GM21529 (cell line): ENCODE measurements around the gene GJB5.

Experiments
- ATAC-seq: cut with Tn5 transposase; IDR thresholded peaks from one replicate; pipeline ENCODE4 v1.9.1; 2021; ENCODE audit not compliant: unreplicated experiment

The GJB5 gene

DNA sequence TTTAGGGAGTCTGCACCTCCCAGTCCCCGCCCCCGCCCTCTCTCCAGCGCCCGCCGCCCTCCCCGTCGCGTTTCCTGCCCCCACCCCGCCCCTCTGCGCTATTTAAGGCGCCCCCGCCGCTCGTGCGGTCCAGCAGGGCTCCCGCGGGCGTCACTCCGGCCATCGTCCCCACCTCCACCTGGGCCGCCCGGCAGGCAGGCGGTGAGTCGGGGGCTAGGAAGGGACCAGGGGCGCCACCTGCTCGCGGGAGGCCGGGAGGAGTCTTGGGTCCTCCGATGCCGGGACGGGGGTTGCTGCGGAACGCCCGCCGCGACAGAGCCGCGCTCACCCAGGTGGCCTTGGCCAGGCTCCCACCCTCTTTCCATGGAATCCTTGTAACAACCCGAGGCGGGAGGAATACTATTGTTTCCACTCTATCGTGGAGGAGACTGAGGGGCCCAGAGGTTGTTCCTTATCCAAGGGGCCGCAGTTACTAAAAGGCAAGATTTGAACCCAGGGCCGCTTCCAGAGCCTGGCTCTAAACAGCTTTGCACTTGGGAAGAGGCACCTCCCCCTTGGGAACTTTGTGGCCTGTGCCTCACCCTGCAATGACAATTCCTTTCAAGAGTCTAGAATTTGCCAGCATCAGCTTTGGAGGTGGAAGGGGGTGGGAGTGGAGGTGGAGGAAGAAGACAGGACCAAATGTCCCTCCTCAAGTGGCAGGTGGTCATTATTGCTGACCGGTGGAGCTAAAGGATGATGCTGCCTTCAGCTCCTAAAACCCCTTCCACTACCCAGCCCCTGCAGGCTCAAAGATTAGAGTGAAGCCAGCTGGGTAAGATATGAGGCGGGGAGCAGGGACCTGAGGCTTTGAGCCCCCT lies 38.3 kb downstream of the GJB5 start, which contains the start of gene GJA4:
Gene GJA4 (plus strand): TSS at position 132 of the 860 bp plus-strand sequence. CDS start 1,215 bp downstream, outside the sequence.
- ATAC-seq: no peak

DNA sequence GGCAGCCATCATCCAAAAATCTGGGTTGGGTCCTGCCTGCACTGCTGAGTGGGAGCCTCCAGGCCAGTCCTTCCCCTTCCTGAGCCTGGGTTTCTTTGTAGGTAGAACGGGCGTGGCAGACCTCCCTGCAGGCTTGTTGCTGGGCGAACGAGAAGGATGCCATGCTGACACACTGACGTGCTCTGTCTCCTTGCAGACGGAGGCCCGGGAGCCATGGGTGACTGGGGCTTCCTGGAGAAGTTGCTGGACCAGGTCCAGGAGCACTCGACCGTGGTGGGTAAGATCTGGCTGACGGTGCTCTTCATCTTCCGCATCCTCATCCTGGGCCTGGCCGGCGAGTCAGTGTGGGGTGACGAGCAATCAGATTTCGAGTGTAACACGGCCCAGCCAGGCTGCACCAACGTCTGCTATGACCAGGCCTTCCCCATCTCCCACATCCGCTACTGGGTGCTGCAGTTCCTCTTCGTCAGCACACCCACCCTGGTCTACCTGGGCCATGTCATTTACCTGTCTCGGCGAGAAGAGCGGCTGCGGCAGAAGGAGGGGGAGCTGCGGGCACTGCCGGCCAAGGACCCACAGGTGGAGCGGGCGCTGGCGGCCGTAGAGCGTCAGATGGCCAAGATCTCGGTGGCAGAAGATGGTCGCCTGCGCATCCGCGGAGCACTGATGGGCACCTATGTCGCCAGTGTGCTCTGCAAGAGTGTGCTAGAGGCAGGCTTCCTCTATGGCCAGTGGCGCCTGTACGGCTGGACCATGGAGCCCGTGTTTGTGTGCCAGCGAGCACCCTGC lies 39.3 kb downstream of the GJB5 start:
- ATAC-seq: no peak

- no peak for ATAC-seq
Measured at GRCh38 chr1:34794790-34795180, 39.9 kb downstream of the GJB5 start.

DNA sequence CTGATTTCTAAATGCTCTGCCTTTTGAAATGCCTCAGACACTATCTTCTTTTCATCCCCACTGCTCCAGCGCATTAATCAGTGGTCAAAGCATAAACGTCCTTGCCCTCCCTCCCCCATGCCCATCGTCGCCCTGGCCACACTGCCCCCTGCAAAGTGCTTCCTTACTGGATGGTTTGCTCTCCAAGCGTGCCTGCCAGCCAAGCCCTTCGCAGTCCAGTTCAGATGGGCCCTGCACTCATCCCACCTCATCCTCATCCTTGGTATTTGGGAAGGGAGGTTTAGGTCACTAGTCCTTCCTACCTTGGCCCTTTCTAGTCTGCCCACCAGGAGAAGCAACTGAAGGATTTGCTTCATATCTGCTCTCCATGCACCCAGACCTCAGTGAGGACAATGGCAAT lies 41.1 kb downstream of the GJB5 start:
- ATAC-seq: no peak

GRCh38 chr1:34796990-34797389 lies 42.1 kb downstream of the GJB5 start:
- ATAC-seq: peak; percentile 81

GRCh38 chr1:34800214-34800613 lies 45.4 kb downstream of the GJB5 start:
- no peak for ATAC-seq

DNA sequence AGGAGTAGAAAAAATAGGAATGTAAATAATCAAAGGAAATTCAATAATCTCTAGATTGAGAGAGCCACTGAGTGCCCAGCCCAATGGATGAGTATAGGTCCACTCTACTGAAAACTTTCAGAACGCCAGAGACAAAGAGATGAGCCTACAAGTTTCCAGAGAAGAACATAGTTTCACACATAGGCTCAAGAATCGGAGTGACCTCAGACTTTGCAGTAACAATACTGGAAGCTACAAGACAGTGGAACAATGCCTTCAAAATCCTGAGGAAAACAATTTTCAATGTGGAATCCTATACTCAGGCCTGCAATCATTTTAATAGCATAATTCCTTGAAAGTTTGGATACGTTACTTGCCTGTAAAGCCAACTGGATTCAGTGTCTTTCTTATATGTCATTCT lies 48.9 kb downstream of the GJB5 start:
- no peak for ATAC-seq

GRCh38 chr1:34806396-34806795 lies 51.5 kb downstream of the GJB5 start:
- no peak for ATAC-seq
